Kasumi-1 (cell line): ENCODE data around the gene JMJD4.
"Not testable (repeated sequence)": the region's sequence is repeated elsewhere in the genome, so short reads cannot be mapped to it uniquely, and the experiment has no call there.

Experiments used
- DNase-seq, 2 experiments: peaks; one replicate each; lab custom pipeline; 2025; lab: John Stamatoyannopoulos, UW

Gene JMJD4

DNA sequence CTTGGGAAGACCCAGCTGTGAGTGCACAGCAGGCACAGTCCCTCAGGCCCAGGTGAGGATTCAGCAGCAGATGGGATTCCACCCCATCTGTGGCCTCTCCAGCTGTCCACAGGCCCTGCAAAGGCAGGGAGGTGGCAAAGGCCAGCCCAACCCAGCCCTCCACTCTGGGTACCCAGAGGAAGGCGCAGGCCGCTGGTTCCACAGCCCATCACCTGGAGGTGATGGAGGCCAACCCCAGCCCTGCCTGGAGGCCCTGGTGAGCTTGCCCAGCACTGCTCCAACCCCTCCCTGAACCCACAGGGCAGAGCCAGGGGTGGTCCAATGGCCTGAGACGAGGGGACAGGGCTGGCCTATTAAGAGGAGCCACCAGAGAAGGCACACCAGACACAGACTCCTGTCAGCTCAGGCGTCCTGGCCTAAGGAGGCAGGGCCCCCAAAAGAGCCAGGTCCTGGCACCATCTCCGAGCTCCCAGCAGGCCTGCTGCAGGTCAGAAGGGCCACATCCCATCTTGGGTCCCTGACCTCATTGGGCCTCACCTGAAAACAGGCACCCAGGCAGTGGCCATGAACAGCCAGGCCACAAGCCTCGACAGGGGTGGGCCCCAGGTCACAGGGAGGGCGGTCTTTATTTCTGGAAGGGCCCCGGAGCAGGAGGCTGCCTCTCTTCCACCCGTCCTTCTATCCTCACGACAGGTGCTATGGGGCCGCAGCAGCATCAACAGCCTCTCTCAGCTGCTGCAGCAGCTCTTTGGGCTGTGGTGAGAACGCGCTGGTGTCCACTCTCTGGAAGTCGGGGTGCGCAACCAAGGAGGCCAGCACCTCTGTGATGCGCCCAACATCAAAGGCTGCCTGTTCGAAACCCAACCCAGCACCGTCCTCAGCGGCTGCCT lies 3.2 kb downstream of the JMJD4 start:
- no peak for DNase-seq

DNA sequence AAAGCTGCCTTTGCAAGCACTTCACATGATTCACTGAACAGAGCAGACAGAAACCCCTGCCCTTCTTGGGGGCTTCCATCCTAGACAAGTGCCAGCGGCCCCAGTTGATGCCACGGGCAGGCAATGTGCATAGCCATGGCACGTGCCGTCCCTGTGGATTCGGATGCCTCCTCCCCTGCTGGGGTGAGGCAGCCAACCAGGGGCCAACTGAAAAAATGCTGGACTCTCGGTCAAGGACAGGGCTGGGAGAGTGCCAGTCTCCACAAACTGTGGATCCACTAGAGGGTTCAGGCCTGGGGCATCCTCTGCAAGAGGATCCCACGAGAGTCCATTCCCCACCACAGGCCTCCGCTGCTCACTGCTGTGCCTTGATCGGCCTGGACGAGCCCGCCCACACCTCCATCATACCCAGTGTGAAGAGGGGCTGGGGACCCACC lies 3.8 kb downstream of the JMJD4 start:
- DNase-seq = no peak

DNA sequence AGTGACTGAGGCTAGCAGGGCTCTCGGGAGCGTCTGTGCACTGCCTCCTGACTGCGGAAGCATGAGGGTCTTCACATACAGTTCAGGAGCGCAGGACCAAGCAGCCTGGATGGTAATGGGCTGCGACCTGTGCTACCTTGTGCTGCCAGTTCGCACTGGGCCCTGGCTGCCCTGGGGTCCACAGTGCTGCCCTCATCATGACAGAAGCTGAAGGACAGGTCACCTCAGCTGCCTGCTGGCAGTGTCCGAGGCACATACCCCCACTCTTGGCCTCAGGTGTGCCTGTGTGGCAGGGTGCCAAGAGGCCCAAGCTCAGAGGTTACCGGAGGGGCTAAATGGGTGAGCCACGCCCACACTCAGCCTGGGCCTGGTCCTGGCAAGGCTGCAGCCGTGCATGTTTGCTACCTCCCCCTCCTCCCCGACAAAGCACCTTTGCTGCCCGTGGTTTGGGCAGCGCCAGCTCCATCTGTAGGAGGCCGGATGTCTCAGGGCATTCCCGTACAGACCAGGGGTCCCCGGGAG lies 4.4 kb downstream of the JMJD4 start:
- no peak for DNase-seq

DNA sequence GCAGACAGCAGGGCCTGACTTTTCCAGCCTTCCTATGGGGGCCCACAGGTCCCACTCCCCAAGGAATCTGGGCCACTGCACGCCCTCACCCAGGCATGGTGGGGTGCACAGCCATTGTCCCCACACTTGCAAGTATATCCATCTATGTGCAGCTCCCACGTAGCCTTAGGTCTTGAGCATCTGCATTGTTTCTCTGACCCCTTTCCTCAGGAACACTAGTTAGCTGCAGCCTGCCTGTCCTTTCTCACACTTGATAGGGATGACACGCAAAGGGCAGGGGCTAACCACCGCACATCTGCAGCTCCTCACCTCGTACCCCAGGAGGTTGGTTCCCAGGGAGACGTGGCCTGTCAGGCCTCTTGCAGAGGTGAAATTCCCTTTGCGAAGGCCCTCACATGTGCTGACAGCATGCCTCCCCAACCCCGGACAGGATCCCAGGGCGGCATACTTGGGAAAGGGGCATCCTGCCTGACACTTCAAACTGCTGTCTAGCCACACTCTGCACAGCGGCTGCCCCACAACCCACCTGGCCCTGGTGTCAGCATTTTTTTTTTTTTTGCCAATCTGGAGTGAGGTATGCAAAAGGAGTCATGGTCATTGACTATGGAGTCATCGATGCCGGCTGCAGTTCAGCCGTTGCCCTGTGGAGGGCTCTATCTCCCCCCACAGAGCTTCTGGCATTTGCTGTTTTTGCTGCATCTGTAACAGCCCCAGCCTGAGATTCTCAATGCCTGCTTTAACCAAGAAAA lies 5.0 kb downstream of the JMJD4 start:
- DNase-seq = peak; percentile 41 to 64

DNA sequence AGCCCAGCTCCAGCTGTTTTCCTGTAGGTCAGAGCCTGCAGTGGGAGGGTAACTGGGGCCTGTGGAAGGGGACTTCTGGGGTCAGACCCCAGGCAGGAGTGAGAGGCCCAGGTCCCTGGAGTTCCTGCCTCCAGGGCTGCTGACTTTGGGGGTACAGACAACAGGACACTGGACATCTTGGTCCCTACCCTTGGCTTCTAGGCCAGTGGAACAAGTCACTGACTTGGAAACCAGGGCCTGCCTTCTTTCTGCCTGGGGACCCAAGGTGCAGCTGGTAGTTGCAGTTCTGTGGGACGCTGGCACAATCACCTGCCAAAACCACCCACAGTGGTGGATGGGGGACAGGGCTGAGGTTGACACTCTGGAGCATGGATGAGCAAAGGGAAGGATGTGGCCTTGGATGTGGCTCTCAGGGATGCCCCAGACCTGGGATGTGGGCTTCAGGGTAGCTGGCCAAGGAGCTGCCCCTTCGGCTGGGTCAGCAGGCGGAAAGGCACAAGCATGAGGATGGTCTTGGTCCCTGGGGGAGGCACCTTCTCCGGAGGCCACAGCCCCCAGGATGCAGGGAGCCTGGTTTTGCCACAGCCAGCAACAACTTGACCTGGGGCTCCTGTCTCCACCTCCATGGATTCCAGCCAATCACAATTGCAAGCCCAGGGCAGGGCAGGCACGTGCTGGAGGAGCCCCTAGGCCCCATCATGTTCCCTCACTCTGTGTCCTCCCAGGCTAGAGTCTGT lies 5.8 kb downstream of the JMJD4 start:
- no peak for DNase-seq

DNA sequence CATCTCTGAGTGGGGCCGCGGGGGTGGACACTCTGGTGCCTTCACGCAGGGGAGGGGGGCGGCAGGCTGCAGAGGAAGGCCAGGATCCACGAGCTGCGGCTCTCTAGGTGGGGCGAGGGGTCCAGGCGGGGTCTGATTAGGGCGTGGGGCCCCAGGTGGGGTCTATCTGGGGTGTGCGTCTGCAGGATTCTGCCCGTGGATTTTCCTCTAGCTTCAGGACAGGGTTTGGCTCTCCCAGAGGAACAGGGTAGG lies 6.3 kb downstream of the JMJD4 start:
- no peak for DNase-seq

DNA sequence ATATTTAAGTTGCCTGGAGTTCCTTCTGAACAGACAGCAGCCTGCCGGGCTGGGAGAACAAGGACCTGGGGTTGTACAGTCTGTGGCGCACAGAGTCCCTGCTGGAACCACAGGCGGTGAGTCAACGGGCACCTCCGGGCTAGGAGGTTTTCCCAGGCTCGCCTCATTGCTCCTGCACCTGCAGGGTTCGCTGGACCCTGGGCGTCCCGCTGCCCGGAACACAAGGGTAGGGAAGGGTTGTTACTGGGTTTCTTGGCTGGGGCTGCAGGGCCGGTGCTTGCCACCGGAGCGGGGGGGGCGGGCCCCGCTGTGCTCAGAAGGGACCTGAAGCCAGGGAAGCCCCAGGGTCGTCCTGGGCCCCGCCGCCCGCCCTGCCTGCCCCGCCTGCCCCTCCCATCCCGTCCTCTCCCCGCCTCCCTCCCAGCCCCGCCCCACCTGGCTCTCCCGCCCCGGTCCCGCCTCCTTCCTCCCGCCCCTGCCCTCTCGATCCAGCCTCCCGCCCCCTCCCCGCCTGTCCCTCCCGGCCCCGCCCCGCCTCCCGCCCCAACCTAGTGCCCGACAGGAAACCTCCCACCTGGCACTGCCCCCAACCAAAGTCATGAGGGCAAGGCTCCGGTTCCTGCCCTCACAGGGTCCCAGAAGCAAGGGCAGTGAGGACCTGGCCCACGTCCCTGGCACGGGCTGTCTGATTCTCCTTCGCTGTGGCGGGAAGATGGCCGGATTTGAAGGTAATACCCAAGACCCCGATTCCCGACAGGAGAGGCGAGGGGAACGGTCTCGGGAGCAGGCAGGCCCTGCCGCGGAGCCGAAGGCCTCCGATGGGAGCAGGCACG lies 6.8 kb downstream of the JMJD4 start:
- peak; percentile 32 to 39 for DNase-seq

DNA sequence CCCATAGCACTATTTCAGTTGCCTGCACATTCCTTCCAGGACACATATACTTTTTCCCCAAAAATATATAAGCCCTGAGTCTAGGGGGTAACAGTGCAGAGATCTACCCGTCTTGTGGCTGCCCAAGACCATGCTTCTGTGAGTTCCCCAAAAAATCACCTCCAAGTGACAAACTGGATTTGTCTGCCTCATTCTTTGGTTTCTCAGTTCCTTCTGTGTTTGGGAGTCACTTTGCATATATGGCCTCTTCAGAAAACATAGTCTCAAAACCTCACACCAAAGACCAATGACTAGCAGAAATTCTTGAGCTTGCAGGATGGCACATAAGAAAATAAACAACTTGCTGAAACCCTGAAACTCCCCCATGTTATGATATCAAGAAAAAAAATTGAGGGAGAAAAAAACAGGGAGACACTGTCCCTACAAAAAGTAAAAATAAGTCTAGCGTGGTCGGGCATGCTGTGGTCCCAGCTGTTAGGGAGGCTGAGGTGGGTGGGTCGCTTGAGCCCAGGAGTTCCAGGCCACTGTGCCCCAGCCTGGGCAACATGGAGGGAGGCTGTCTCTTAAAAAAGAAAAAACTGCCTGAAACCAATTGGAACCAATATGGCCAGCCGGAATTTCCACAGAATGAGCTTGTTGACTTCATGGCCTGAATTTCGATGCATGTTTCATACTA lies 8.0 kb downstream of the JMJD4 start:
- DNase-seq = no peak

DNA sequence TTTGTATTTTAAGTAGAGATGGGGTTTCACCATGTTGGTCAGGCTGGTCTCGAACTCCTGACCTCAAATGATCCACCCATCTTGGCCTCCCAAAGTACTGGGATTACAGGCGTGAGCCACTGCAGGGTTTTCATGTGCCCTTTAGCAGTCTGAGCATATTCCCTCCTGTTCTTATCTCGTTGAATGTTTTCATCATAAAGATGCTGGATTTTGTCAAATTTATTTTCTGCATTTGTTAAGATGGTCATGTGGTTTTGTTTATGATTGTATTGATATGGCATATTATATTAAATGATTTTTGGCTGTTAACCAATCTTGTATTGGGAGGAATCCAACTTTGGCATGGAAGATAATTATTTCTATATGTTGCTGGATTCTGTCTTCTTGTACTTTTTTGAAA lies 8.8 kb downstream of the JMJD4 start:
- no peak for DNase-seq

DNA sequence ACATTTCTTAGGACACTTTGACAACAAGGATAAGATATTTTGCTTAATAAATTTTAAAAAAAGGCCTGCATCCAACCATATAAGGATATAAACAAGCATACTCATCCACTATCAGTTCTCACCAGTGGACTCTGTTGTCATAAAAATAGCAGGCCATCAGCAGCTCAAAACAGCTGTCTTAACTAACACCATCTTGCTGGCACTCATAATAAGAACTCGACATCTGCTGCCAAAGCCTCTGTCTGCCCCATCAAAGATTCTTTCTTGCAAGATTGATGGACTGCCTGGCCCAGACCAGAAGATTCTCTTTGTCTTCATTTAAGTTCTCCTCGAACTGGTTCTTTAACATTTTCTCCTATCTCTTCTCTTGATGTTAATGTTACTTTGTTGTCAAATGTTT lies 10.1 kb downstream of the JMJD4 start:
- no peak for DNase-seq

DNA sequence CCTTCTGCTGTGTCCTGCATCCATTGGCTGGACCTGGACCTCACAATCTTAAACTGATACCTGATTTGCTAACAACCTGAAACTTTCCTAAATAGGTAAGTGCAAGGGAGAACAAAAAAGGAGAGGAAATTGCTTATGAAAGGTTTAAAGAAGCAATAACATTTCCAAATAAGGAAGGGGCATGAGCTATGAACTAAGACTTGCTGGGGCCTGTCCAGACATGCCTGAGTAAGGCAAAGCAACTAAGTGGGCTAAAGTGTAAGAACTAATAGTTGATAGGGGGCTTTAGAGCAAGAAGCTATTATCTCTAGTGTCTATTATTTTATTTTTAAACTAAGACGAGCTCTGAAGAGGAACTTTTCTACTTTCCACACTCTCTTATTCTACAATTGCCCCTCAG lies 11.6 kb downstream of the JMJD4 start:
- no peak for DNase-seq

DNA sequence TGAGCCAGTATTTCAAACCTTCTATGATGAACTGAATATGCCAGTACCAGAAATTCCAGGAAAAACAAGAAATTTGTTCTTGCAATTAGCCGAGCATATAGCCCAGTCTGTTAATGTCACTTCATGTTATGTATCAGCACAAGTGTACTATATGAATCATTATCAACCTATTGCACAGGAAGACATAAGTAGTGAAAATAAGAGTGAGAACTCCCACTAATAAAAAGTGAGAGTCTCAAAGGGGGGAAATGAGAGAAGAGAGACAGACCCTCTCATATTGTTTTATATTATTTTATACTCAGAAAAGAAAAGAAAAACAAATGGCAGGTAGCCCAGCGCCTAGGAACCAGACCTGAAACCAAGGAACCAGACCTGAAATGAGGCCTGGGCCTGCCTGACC lies 16.2 kb downstream of the JMJD4 start:
- no peak for DNase-seq

DNA sequence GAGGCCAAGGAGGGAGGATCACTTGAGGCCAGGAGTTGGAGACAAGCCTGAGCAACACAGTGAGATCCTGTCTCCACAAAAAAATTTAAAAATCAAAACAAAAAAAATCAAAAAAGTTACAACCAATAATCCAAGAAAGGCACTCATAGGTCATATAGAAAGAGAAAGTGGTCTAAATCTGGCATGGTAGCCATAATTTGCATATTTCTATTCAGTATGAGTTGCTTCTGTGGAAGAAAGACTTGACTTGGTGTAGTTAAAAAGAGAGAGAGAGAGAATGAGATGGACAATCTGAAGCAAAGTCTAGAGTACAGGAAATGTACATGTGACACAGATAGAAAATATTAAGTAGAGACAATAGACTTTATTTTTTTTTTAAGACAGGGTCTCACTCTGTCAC lies 22.5 kb downstream of the JMJD4 start:
- DNase-seq = no peak

DNA sequence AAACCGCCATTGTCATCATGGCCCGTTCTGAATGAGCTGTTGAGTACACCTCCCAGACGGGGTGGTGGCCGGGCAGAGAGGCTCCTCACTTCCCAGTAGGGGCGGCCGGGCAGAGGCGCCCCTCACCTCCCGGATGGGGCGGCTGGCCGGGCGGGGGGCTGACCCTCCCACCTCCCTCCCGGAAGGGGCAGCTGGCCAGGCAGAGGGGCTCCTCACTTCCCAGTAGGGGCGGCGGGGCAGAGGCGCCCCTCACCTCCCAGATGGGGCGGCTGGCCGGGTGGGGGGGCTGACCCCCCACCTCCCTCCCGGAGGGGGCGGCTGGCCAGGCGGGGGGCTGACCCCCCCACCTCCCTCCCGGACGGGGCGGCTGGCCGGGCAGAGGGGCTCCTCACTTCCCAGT lies 24.6 kb downstream of the JMJD4 start:
- not testable (repeated sequence) for DNase-seq

DNA sequence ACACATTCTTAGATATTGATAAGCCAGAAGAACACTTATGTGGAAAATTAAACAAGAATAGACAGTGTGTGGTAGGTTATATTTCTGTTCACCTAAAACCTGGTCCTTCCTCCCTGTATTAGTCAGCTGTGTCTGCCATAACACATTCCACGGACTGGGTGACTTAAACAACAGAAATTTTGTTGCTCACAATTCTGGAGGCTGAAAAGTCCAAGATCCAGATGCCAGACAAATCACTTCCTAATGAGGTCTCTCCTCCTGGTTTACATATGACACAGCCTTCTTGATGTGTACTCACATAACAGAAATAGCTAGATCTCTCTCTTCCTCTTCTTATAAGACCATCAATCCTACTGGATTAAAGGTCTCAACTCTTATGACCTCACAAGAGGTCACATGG lies 25.7 kb downstream of the JMJD4 start:
- no peak for DNase-seq

DNA sequence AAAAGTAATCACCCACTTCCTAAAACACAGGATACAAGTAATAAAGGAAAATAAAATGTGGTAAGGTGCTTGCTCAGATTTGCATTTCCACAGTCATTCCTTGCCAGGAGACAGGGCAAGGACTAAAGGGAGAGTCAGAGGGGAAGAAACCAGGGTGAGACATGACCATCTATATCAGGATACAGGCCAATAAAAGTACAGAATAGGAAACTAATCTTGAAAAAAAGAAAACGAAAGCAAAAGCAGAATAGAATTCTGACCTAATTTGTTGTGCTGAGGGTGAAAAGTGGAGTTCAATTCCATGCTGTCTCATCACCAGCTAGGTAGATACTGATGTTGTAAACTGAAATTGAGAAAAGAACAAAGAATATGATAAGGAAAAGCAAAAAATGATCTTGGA lies 27.3 kb downstream of the JMJD4 start:
- DNase-seq = no peak

DNA sequence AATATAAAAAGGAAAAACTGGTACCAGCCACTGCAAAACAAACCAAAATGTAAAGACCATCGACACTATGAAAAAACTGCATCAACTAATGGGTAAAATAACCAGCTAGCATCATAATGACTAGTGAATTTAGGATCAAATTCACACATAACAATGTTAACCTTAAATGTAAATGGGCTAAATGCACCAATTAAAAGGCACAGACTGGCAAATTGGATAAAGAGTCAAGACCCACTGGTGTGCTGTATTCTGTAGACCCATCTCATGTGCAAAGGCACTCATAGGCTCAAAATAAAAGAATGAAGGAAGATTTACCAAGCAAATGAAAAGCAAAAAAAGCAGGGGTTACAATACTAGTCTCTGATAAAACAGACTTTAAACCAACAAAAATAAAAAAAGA lies 33.5 kb downstream of the JMJD4 start:
- not testable (repeated sequence) for DNase-seq

DNA sequence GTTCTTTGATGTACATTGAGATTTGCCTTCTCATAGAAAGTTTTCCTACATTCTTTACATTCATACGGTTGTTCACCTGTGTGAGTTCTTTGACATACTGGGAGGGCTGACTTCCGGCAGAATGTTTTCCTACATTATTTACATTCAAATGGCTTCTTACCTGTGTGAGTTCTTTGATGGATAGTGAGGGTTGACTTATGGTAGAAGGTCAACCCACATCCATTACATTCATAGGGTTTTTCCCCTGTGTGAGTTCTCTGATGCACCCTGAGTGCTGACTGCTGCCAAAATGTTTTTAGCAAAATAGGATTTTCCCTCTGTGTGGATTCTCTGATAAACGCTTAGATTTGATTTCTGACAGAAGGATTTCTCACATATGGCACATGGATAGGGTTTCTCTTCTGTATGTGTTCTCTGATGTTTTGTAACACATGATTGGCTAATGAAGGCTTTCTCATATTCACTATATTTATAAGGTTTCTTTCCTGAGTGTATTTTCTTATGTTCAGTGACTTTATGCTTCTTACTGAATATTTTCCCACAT lies 37.7 kb downstream of the JMJD4 start:
- DNase-seq = no peak

DNA sequence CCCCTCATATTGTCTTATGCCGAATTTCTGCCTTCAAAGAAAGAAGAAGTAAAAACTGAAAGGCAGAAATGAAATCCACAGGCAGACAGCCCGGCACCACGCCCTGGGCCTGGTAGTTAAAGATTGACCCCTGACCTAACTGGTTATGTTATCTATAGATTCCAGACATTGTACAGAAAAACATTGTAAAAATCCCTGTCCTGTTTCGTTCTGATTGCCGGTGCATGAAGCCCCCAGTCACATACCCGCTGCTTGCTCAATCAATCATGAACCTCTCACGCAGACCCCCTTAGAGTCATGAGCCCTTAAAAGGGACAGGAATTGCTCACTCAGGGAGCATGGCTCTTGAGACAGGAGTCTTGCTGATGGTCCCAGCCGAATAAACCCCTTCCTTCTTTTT lies 49.3 kb downstream of the JMJD4 start:
- no peak for DNase-seq
